ENCODE measurements around the gene CASP3.
"Not testable (repeated sequence)": the region's sequence is repeated elsewhere in the genome, so short reads cannot be mapped to it uniquely, and the experiment has no call there.

CASP3 gene

GRCh38 chr4:184591747-184592270 lies 57.4 kb downstream of the CASP3 start:
- not testable (repeated sequence) for DNase-seq

- DNase-seq: no peak
These were observed 58.1 kb downstream of the CASP3 start for GRCh38 chr4:184591070-184591677.

- no peak for DNase-seq
These were observed 59.1 kb downstream of the CASP3 start for GRCh38 chr4:184590196-184590595.

- DNase-seq: no peak
These were observed 60.4 kb downstream of the CASP3 start for GRCh38 chr4:184588893-184589292.

GRCh38 chr4:184587701-184588100 lies 61.5 kb downstream of the CASP3 start:
- no peak for DNase-seq

- no peak for DNase-seq
These were observed 62.0 kb downstream of the CASP3 start for GRCh38 chr4:184587221-184587620.

GRCh38 chr4:184583738-184584502 lies 65.3 kb downstream of the CASP3 start:
- no peak for DNase-seq
